H9 (cell line): ENCODE data around the gene NR3C2. TPM values are rescaled to one million over a fixed set of nuclear protein-coding genes. Genes with fewer than 3 reads are reported as not detected.

ENCODE experiments used
- DNase-seq: peaks from one replicate; pipeline ENCODE4 v3.0.0-alpha.2; 2017
- H2AFZ ChIP-seq: one replicate; pipeline ENCODE4 v1.6.1; 2013; ENCODE audit warnings: mild to moderate bottlenecking, low read length, control low read depth, moderate library complexity
- H2AK5ac ChIP-seq: 2 replicates; pipeline ENCODE4 v1.6.1; 2013; ENCODE audit warnings: low read length, control low read depth, mixed read lengths; ENCODE audit not compliant: insufficient read length
- H2BK120ac ChIP-seq: one replicate; pipeline ENCODE4 v1.6.1; 2013; ENCODE audit warnings: low read depth, mild to moderate bottlenecking, low read length, control low read depth, inconsistent platforms; ENCODE audit not compliant: poor library complexity, severe bottlenecking
- H2BK12ac ChIP-seq: 2 replicates; pipeline ENCODE4 v1.6.1; 2013; ENCODE audit warnings: low read length, control low read depth, mixed read lengths, low read depth; ENCODE audit not compliant: insufficient read length
- H2BK15ac ChIP-seq: 2 replicates; pipeline ENCODE4 v1.6.1; 2013; ENCODE audit warnings: low read depth, low read length, control low read depth
- H2BK20ac ChIP-seq: one replicate; pipeline ENCODE4 v1.6.1; 2013; ENCODE audit warnings: low read depth, mild to moderate bottlenecking, low read length, control low read depth, inconsistent platforms; ENCODE audit not compliant: poor library complexity, severe bottlenecking
- H2BK5ac ChIP-seq: 2 replicates; pipeline ENCODE4 v1.6.1; 2013; ENCODE audit warnings: low read length, control low read depth, mixed read lengths; ENCODE audit not compliant: insufficient read length
- H3K14ac ChIP-seq: 2 replicates; pipeline ENCODE4 v1.6.1; 2013; ENCODE audit warnings: low read length, control low read depth; ENCODE audit not compliant: insufficient read depth
- H3K18ac ChIP-seq: 2 replicates; pipeline ENCODE4 v1.6.1; 2013; ENCODE audit warnings: low read depth, mild to moderate bottlenecking, mixed read lengths, low read length, control low read depth; ENCODE audit not compliant: insufficient read length
- H3K23ac ChIP-seq: 2 replicates; pipeline ENCODE4 v1.6.1; 2013; ENCODE audit warnings: low read length, control low read depth, mixed read lengths, low read depth; ENCODE audit not compliant: insufficient read length
- H3K23me2 ChIP-seq: 2 replicates; pipeline ENCODE4 v1.6.1; 2013; ENCODE audit warnings: low read depth, mild to moderate bottlenecking, mixed read lengths, low read length, control low read depth; ENCODE audit not compliant: insufficient read length, poor library complexity, severe bottlenecking
- H3K27ac ChIP-seq: 2 replicates; pipeline ENCODE4 v1.5.1; 2013; ENCODE audit warnings: low read length, control low read depth, mixed read lengths, low read depth; ENCODE audit not compliant: insufficient read length
- H3K27me3 ChIP-seq: 2 replicates; pipeline ENCODE4 v1.6.1; 2013; ENCODE audit warnings: low read length, control low read depth, inconsistent platforms; ENCODE audit not compliant: insufficient read depth
- H3K4ac ChIP-seq: 2 replicates; pipeline ENCODE4 v1.6.1; 2013; ENCODE audit warnings: low read depth, mild to moderate bottlenecking, control low read depth, inconsistent platforms, low read length, moderate library complexity
- H3K4me1 ChIP-seq: 2 replicates; pipeline ENCODE4 v1.6.1; 2013; ENCODE audit warnings: low read length, control low read depth, inconsistent platforms; ENCODE audit not compliant: insufficient read depth
- H3K4me2 ChIP-seq: 2 replicates; pipeline ENCODE4 v1.6.1; 2013; ENCODE audit warnings: low read length, control low read depth, mixed read lengths; ENCODE audit not compliant: insufficient read length, insufficient read depth
- H3K56ac ChIP-seq: 2 replicates; pipeline ENCODE4 v1.6.1; 2013; ENCODE audit warnings: low read depth, mild to moderate bottlenecking, mixed read lengths, low read length, control low read depth; ENCODE audit not compliant: insufficient read length
- H3K79me1 ChIP-seq: 2 replicates; pipeline ENCODE4 v1.6.1; 2013; ENCODE audit warnings: low read depth, mild to moderate bottlenecking, moderate library complexity, low read length, control low read depth, inconsistent platforms; ENCODE audit not compliant: insufficient read depth, poor library complexity, severe bottlenecking
- H3K79me2 ChIP-seq: 2 replicates; pipeline ENCODE4 v1.6.1; 2013; ENCODE audit warnings: low read length, control low read depth, inconsistent platforms; ENCODE audit not compliant: insufficient read depth
- H3K9ac ChIP-seq: 2 replicates; pipeline ENCODE4 v1.6.1; 2013; ENCODE audit warnings: low read length, control low read depth, mixed read lengths; ENCODE audit not compliant: insufficient read length; ENCODE audit errors: extremely low read depth
- H3K9me3 ChIP-seq: one replicate; pipeline ENCODE4 v1.6.1; 2013; ENCODE audit warnings: low read depth, low read length, inconsistent platforms; ENCODE audit not compliant: control insufficient read depth
- H3T11ph ChIP-seq: one replicate; pipeline ENCODE4 v1.6.1; 2013; ENCODE audit warnings: mild to moderate bottlenecking, low read length, control low read depth, inconsistent platforms
- H4K20me1 ChIP-seq: one replicate; pipeline ENCODE4 v1.6.1; 2013; ENCODE audit not compliant: control insufficient read depth, insufficient read length, insufficient read depth
- H4K5ac ChIP-seq: 2 replicates; pipeline ENCODE4 v1.6.1; 2013; ENCODE audit warnings: low read depth, mild to moderate bottlenecking, mixed read lengths, low read length, control low read depth; ENCODE audit not compliant: insufficient read length
- H4K8ac ChIP-seq: replicated peaks from 2 replicates; pipeline ENCODE4 v1.6.1; 2013; ENCODE audit warnings: low read length, control low read depth, mixed read lengths, low read depth; ENCODE audit not compliant: insufficient read length
- H4K91ac ChIP-seq: 2 replicates; pipeline ENCODE4 v1.6.1; 2013; ENCODE audit warnings: low read depth, mild to moderate bottlenecking, moderate library complexity, mixed read lengths, low read length, control low read depth; ENCODE audit not compliant: insufficient read length
- H3K27ac Mint-ChIP-seq, 3 experiments: 2 replicates in 2 of 3; 3 replicates in 1 of 3; pipeline ENCODE4 v1.8.0; 2020 to 2021; ENCODE audit warnings: mixed read lengths in 3 of 3, mild to moderate bottlenecking in 1 of 3, moderate library complexity in 1 of 3
- H3K27me3 Mint-ChIP-seq: 2 replicates; pipeline ENCODE4 v1.8.0; 2021; ENCODE audit warnings: low read depth, mild to moderate bottlenecking, moderate library complexity, mixed read lengths
- H3K36me3 Mint-ChIP-seq, 3 experiments: 2 replicates in 2 of 3; 3 replicates in 1 of 3; pipeline ENCODE4 v1.8.0; 2020 to 2021; ENCODE audit warnings: low read depth in 3 of 3, mixed read lengths in 3 of 3; ENCODE audit not compliant: insufficient read depth in 1 of 3
- H3K4me1 Mint-ChIP-seq, 2 experiments: 2 replicates each; pipeline ENCODE4 v1.8.0; 2020; ENCODE audit warnings: mixed read lengths in 2 of 2
- H3K4me3 Mint-ChIP-seq, 2 experiments: 2 replicates in 1 of 2; 3 replicates in 1 of 2; pipeline ENCODE4 v1.8.0; 2020 to 2021; ENCODE audit warnings: mild to moderate bottlenecking in 2 of 2, mixed read lengths in 2 of 2, moderate library complexity in 1 of 2
- H3K9me3 Mint-ChIP-seq, 2 experiments: 2 replicates in 1 of 2; 3 replicates in 1 of 2; pipeline ENCODE4 v1.8.0; 2020; ENCODE audit warnings: mild to moderate bottlenecking in 2 of 2, mixed read lengths in 2 of 2, moderate library complexity in 1 of 2
- CTCF ChIP-seq: fragments of 200-600 bp; sonication (generic); conservative IDR thresholded peaks from 3 replicates; pipeline ENCODE4 v1.8.0; 2021; ENCODE audit warnings: antibody characterized with exemption, mild to moderate bottlenecking
- WGBS: extraction: QIAGEN DNeasy Blood & Tissue Kit; methylation state at CpG from one replicate; pipeline ENCODE4 v1.1.7; 2013; ENCODE audit warnings: missing lambda C conversion rate, low lambda C conversion rate, mixed read lengths; ENCODE audit not compliant: insufficient read length; ENCODE audit errors: extremely low coverage; 5-methylcytosine and 5-hydroxymethylcytosine counted together
- total RNA-seq: library from RNA; stranded (reverse); gene quantifications from 2 replicates; pipeline ENCODE4 v1.2.1, GENCODE V29; 2021

Gene NR3C2
- total RNA-seq, 1 experiment from 2014 or later = 1.4 TPM

DNA sequence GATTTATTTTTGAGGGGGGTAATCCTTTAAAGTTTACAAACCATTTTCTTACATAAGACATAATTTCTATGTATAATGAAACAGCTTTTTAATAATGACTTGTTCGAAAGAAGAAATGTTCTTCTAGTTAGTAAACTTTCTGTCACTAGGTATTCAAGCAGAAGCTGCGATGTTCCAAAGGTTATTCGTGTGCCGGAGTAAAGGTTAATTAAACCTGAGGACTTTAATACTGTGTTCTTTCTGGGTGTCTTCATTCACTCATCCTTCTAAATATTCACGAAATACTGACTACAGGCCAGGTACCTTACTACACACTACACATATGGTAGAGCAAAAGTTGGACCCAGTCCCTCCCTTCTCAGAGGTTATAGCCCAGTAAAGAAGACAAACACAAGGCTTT is 96.7 kb downstream of the NR3C2 start:
- 0 out of 7 replicates have a peak, but pooled peaks cover 0 to under 1% (median 0%) of the 10 kb centered on the region in 3 experiments for H3K36me3 Mint-ChIP-seq
- H2AFZ ChIP-seq = no peak overlapping the region
- H4K8ac ChIP-seq = no peak overlapping the region
- H3K23me2 ChIP-seq = no peaks in the 10 kb centered on the region
- no peak overlapping the region for H2AK5ac ChIP-seq
- no peak overlapping the region for H3K23ac ChIP-seq
- H3K4ac ChIP-seq = no peak overlapping the region
- no peaks in the 10 kb centered on the region for H3K79me2 ChIP-seq
- no peak overlapping the region for H3K27ac ChIP-seq
- no peak overlapping the region for H3K14ac ChIP-seq
- no peaks in the 10 kb centered on the region for H3K79me1 ChIP-seq
- DNase-seq = no peak
- no peak overlapping the region for H4K91ac ChIP-seq
- no peak for TF ChIP-seq CTCF
- H4K20me1 ChIP-seq = no peaks in the 10 kb centered on the region
- no peak overlapping the region for H3K9ac ChIP-seq
- H2BK15ac ChIP-seq = no peak overlapping the region
- no peak overlapping the region for H3T11ph ChIP-seq
- no peaks in the 10 kb centered on the region for H3K9me3 Mint-ChIP-seq
- no peak overlapping the region for H3K4me3 Mint-ChIP-seq
- H4K5ac ChIP-seq = no peak overlapping the region
- H3K9me3 ChIP-seq = no peaks in the 10 kb centered on the region
- H2BK5ac ChIP-seq = no peak overlapping the region
- no peak overlapping the region for H3K18ac ChIP-seq
- H3K27ac Mint-ChIP-seq = no peak overlapping the region
- H3K4me1 Mint-ChIP-seq = peaks cover 3% of the 10 kb centered on the region in 2 experiments; a peak in 1 of 4 replicates
- no peak overlapping the region for H3K4me2 ChIP-seq
- no peak overlapping the region for H2BK20ac ChIP-seq
- H3K56ac ChIP-seq = no peak overlapping the region
- no CpG with 5 or more reads among the region's 5 CpGs for WGBS
- H3K27me3 Mint-ChIP-seq = no peaks in the 10 kb centered on the region
- no peaks in the 10 kb centered on the region for H3K4me1 ChIP-seq
- no peaks in the 10 kb centered on the region for H3K27me3 ChIP-seq
- no peak overlapping the region for H2BK120ac ChIP-seq
- no peak overlapping the region for H2BK12ac ChIP-seq
